Ishikawa (cell line): ENCODE results near the gene COL6A1.

Experiments used
- CEBPB ChIP-seq: IDR thresholded peaks from 2 replicates; pipeline ENCODE4 v1.6.1; 2012
- CREB1 ChIP-seq: IDR thresholded peaks from 2 replicates; pipeline ENCODE4 v1.6.1; 2012; ENCODE audit warnings: low read depth
- EGR1 ChIP-seq: IDR thresholded peaks from 2 replicates; pipeline ENCODE4 v1.6.1; 2012
- EP300 ChIP-seq: IDR thresholded peaks from 2 replicates; pipeline ENCODE4 v1.6.1; 2012; ENCODE audit warnings: borderline replicate concordance
- FOXM1 ChIP-seq: IDR thresholded peaks from 2 replicates; pipeline ENCODE4 v1.6.1; 2012; ENCODE audit warnings: low read depth, borderline replicate concordance
- MAX ChIP-seq: IDR thresholded peaks from 2 replicates; pipeline ENCODE4 v1.6.1; 2012
- NFIC ChIP-seq: IDR thresholded peaks from 2 replicates; pipeline ENCODE4 v1.6.1; 2012
- TAF1 ChIP-seq: IDR thresholded peaks from 2 replicates; pipeline ENCODE4 v1.6.1; 2012; ENCODE audit warnings: low read depth, mild to moderate bottlenecking
- TCF12 ChIP-seq: IDR thresholded peaks from 2 replicates; pipeline ENCODE4 v1.6.1; 2012; ENCODE audit warnings: low read depth
- TEAD4 ChIP-seq: IDR thresholded peaks from 2 replicates; pipeline ENCODE4 v1.6.1; 2012
- YY1 ChIP-seq: IDR thresholded peaks from 2 replicates; pipeline ENCODE4 v1.6.1; 2012; ENCODE audit warnings: low read depth
- ZBTB7A ChIP-seq: IDR thresholded peaks from 2 replicates; pipeline ENCODE4 v1.6.1; 2012; ENCODE audit warnings: low read depth
- TF ChIP-seq, protein P1 (sequence below): IDR thresholded peaks from 2 replicates; pipeline ENCODE4 v1.6.1; 2012; ENCODE audit warnings: low read depth, mild to moderate bottlenecking
- TF ChIP-seq, protein P2 (sequence below): IDR thresholded peaks from 2 replicates; pipeline ENCODE4 v1.6.1; 2012

COL6A1 gene

GRCh38 chr21:45990741-45991605 is 9.4 kb downstream of the COL6A1 start:
- no peak for TF ChIP-seq CREB1
- TF ChIP-seq TEAD4: no peak
- no peak for TF ChIP-seq YY1
- no peak for TF ChIP-seq EP300
- no peak for TF ChIP-seq EGR1
- TF ChIP-seq CEBPB: no peak
- TF ChIP-seq MAX: no peak
- TF ChIP-seq, protein P1, sequence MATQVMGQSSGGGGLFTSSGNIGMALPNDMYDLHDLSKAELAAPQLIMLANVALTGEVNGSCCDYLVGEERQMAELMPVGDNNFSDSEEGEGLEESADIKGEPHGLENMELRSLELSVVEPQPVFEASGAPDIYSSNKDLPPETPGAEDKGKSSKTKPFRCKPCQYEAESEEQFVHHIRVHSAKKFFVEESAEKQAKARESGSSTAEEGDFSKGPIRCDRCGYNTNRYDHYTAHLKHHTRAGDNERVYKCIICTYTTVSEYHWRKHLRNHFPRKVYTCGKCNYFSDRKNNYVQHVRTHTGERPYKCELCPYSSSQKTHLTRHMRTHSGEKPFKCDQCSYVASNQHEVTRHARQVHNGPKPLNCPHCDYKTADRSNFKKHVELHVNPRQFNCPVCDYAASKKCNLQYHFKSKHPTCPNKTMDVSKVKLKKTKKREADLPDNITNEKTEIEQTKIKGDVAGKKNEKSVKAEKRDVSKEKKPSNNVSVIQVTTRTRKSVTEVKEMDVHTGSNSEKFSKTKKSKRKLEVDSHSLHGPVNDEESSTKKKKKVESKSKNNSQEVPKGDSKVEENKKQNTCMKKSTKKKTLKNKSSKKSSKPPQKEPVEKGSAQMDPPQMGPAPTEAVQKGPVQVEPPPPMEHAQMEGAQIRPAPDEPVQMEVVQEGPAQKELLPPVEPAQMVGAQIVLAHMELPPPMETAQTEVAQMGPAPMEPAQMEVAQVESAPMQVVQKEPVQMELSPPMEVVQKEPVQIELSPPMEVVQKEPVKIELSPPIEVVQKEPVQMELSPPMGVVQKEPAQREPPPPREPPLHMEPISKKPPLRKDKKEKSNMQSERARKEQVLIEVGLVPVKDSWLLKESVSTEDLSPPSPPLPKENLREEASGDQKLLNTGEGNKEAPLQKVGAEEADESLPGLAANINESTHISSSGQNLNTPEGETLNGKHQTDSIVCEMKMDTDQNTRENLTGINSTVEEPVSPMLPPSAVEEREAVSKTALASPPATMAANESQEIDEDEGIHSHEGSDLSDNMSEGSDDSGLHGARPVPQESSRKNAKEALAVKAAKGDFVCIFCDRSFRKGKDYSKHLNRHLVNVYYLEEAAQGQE: no peak
- TF ChIP-seq TAF1: no peak
- no peak for TF ChIP-seq ZBTB7A
- TF ChIP-seq NFIC: no peak

GRCh38 chr21:45991606-45992300 is 10.2 kb downstream of the COL6A1 start:
- TF ChIP-seq EGR1: no peak
- TF ChIP-seq YY1: no peak
- TF ChIP-seq CEBPB: no peak
- TF ChIP-seq, protein P2, sequence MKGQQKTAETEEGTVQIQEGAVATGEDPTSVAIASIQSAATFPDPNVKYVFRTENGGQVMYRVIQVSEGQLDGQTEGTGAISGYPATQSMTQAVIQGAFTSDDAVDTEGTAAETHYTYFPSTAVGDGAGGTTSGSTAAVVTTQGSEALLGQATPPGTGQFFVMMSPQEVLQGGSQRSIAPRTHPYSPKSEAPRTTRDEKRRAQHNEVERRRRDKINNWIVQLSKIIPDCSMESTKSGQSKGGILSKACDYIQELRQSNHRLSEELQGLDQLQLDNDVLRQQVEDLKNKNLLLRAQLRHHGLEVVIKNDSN: no peak
- TF ChIP-seq TCF12: no peak
- TF ChIP-seq EP300: no peak
- no peak for TF ChIP-seq MAX
- TF ChIP-seq TEAD4: no peak
- TF ChIP-seq CREB1: no peak
- TF ChIP-seq FOXM1: no peak
- TF ChIP-seq, protein P1: no peak
- TF ChIP-seq TAF1: no peak
- no peak for TF ChIP-seq ZBTB7A
- no peak for TF ChIP-seq NFIC

GRCh38 chr21:45992301-45993209 is 11.0 kb downstream of the COL6A1 start:
- TF ChIP-seq, protein P2: no peak
- no peak for TF ChIP-seq FOXM1

GRCh38 chr21:45993210-45994085 is 11.9 kb downstream of the COL6A1 start:
- TF ChIP-seq, protein P1: no peak
- no peak for TF ChIP-seq ZBTB7A
